ENCODE measurements around the gene RANBP9. TPM values are rescaled to one million over a fixed set of nuclear protein-coding genes. Genes with fewer than 3 reads are reported as not detected.

Gene RANBP9
- total and polyA plus RNA-seq, 11 donors = 9.3 to 43.7 (median 32.3) TPM

DNA sequence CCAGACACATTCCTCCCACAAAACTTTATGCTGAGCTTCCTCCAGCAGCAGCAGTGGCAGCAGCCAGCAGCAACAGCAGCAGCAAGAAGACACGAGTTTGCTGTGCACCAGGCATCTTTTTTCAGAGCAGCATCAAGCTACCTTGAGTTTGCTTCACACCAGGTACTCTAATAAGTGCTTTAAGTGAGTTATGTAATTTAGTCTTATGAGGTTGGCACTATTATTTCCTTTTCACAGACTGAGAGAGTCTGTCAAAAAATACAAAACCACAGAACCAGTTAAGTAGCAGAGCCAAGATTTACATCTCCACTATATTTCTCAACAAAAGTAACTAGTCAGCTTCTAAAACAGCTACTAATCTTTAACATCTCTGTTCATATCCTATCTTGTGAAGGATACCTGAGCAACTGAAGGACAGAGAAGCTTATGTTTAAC is 23.7 kb downstream of the RANBP9 start:
- DNase-seq (no peak), ATAC-seq (no peak)
- peak overlapping the region in 1 of 12 donors; percentile 43 for H3K27ac ChIP-seq
- no peaks in the 10 kb centered on the region for H3K27me3 ChIP-seq
- no peaks in the 10 kb centered on the region for H3K36me3 ChIP-seq
- H3K9me3 ChIP-seq = no peaks in the 10 kb centered on the region
- H3K4me1 ChIP-seq = peaks cover 0 to 50% (median 17%) of the 10 kb centered on the region in 12 donors
- intact Hi-C loops (cut with DNase I) = no loop called here
- H3K4me3 ChIP-seq = no peak overlapping the region
- TF ChIP-seq, protein P1, sequence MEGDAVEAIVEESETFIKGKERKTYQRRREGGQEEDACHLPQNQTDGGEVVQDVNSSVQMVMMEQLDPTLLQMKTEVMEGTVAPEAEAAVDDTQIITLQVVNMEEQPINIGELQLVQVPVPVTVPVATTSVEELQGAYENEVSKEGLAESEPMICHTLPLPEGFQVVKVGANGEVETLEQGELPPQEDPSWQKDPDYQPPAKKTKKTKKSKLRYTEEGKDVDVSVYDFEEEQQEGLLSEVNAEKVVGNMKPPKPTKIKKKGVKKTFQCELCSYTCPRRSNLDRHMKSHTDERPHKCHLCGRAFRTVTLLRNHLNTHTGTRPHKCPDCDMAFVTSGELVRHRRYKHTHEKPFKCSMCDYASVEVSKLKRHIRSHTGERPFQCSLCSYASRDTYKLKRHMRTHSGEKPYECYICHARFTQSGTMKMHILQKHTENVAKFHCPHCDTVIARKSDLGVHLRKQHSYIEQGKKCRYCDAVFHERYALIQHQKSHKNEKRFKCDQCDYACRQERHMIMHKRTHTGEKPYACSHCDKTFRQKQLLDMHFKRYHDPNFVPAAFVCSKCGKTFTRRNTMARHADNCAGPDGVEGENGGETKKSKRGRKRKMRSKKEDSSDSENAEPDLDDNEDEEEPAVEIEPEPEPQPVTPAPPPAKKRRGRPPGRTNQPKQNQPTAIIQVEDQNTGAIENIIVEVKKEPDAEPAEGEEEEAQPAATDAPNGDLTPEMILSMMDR (IDR thresholded peaks at IDR 0.05) = no peak
- no peak for TF ChIP-seq POLR2A (IDR thresholded peaks at IDR 0.05)
- WGBS, 4 donors = 18 to 26% (median 21%) methylated on average over 1 of the region's 1 CpG

- no peak for ATAC-seq
- Histone ChIP-seq H3K27ac (no peak overlapping the region), H3K4me1 (peaks cover 0 to 64% (median 10%) of the 10 kb centered on the region in 12 donors), H3K27me3 (no peaks in the 10 kb centered on the region), H3K36me3 (no peaks in the 10 kb centered on the region), H3K4me3 (no peak overlapping the region), H3K9me3 (peaks cover 0 to 10% (median 0%) of the 10 kb centered on the region in 12 donors)
- 96 to 98% (median 97%) methylated on average over 4 of the region's 4 CpGs for whole genome bisulfite sequencing, 4 donors
- intact Hi-C loops (cut with DNase I) = no loop called here
- TF ChIP-seq, protein P1 (IDR thresholded peaks at IDR 0.05) = no peak
- TF ChIP-seq POLR2A (IDR thresholded peaks at IDR 0.05) = no peak
- DNase-seq = no peak
Measured at GRCh38 chr6:13684855-13685254, 26.8 kb downstream of the RANBP9 start.

- intact Hi-C loops (cut with DNase I) = no loop called here
- no peaks in the 10 kb centered on the region for H3K27me3 ChIP-seq
- ATAC-seq (no peak), DNase-seq (no peak)
- H3K9me3 ChIP-seq = peaks cover 0 to 17% (median 0%) of the 10 kb centered on the region in 12 donors
- H3K4me1 ChIP-seq = peaks cover 0 to 54% (median 16%) of the 10 kb centered on the region in 12 donors
- TF ChIP-seq, protein P1 (IDR thresholded peaks at IDR 0.05) = no peak
- no peak for TF ChIP-seq POLR2A (IDR thresholded peaks at IDR 0.05)
- H3K36me3 ChIP-seq = no peaks in the 10 kb centered on the region
- no peak overlapping the region for H3K4me3 ChIP-seq
- no peak overlapping the region for H3K27ac ChIP-seq
Measured at GRCh38 chr6:13683038-13683437, 28.6 kb downstream of the RANBP9 start.

DNA sequence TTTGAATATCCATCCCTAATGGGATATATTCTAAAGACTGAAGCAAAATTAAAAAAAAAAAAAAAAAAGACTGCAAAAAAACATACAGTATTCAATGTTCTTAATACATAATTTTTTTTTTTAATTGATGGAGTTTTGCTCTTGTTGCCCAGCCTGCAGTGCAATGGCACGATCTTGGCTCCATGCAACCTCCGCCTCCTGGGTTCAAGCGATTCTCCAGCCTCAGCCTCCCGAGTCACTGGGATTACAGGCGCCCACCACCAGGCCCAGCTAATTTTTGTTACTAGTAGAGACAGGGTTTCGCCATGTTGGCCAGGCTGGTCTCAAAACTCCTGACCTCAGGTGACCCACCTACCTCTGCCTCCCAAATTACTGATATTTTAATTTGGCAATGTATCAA is 29.3 kb downstream of the RANBP9 start:
- DNase-seq = no peak

More for the DNA sequence above, 29.3 kb downstream of the RANBP9 start:
- Histone ChIP-seq H3K27ac (no peak overlapping the region), H3K27me3 (no peaks in the 10 kb centered on the region), H3K4me1 (peaks cover 0 to 52% (median 18%) of the 10 kb centered on the region in 12 donors), H3K4me3 (no peak overlapping the region), H3K36me3 (no peaks in the 10 kb centered on the region), H3K9me3 (peaks cover 0 to 24% (median under 1%) of the 10 kb centered on the region in 12 donors)
- 96 to 99% (median 98%) methylated on average over 6 of the region's 6 CpGs for WGBS, 4 donors
- intact Hi-C loops (cut with DNase I) = no loop called here
- no peak for ATAC-seq
- TF ChIP-seq, protein P1 (IDR thresholded peaks at IDR 0.05) = no peak
- TF ChIP-seq POLR2A (IDR thresholded peaks at IDR 0.05) = no peak
